NB4 (cell line): ENCODE data around the gene USP46.

ENCODE experiments used
- CTCF ChIP-seq: IDR thresholded peaks from one replicate; pipeline ENCODE4 v1.5.1; 2012; ENCODE audit warnings: low read depth, low read length
- MAX ChIP-seq: IDR thresholded peaks from 2 replicates; pipeline ENCODE4 v1.6.1; 2011; ENCODE audit warnings: low read depth, low read length
- MYC ChIP-seq: IDR thresholded peaks from 2 replicates; pipeline ENCODE4 v1.6.1; 2011; ENCODE audit warnings: low read depth, low read length
- POLR2A ChIP-seq: IDR thresholded peaks from 2 replicates; pipeline ENCODE4 v1.6.1; 2011; ENCODE audit warnings: mild to moderate bottlenecking; ENCODE audit not compliant: insufficient read length; ENCODE audit errors: extremely low read depth

DNA sequence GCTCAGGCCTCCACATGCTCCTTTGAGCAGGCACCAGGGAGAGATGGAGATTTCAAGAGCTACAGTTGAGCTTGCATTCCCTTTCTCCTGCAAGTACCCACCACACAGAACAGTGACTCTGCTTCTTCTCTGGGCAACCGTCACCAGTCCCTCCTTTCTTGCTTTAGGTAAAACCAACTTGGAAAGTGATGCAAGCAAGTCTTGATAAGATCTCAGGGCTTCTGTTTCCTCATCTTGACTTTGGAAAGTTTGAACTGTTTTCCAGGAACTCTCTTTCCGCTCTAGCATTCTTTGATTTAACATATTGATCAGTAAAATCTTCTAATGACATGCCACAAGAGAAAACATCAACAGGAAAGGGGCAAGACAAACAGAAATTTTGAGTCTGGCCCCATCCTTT, 73.7 kb downstream of the USP46 start:
- TF ChIP-seq CTCF (no peak), POLR2A (no peak), MAX (no peak), MYC (no peak)
